ENCODE results near the gene MOB3B. TPM values are rescaled to one million over a fixed set of nuclear protein-coding genes. Genes with fewer than 3 reads are reported as not detected.

Gene MOB3B
- total RNA-seq, 1 experiment from 2014 or later: 0.03 TPM

GRCh38 chr9:27560457-27560856, 30.8 kb upstream of the MOB3B start:
- intact Hi-C loops (cut with micrococcal nuclease; ENCODE audit: unreplicated experiment): loop anchor here (10.0 kb wide), 1 partner anchor 56 kb away; no protein-coding TSS in a partner anchor
- BruUV-seq (replicated peaks): no TSS peak
- ChIA-PET CTCF (no interaction called here), POLR2A (no interaction called here)
- H3K9me3 ChIP-seq (ENCODE audit: control insufficient read depth, insufficient read depth, low read depth, low read length): no peaks in the 10 kb centered on the region
- TF ChIP-seq TCF7L2 (IDR thresholded peaks at IDR 0.05; ENCODE audit: low read depth, low read length) (no peak), SIN3A (IDR thresholded peaks at IDR 0.05; ENCODE audit: borderline replicate concordance, insufficient read depth, low read depth, low read length) (no peak), CTCF (IDR thresholded peaks at IDR 0.05) (no peak), REST (IDR thresholded peaks at IDR 0.05; ENCODE audit: insufficient read depth in 1 of 2, low read depth in 2 of 2, low read length in 1 of 2) (no peak), POLR2AphosphoS5 (IDR thresholded peaks at IDR 0.05; ENCODE audit: low read depth, low read length) (no peak)
- in situ Hi-C loops (cut with HindIII; ENCODE audit: low pct_unique_long_range_greater_than_20kb, low sequenced_read_pairs): no loop called here
- ATAC-seq (no peak), DNase-seq (ENCODE audit: low read depth, low spot score) (no peak)
- H3K4me3 ChIP-seq (ENCODE audit: low read depth in 2 of 2, low read length in 2 of 2): no peak overlapping the region
- H3K27me3 ChIP-seq (ENCODE audit: control insufficient read depth, insufficient read depth, low read length): no peaks in the 10 kb centered on the region
- H3K4me1 ChIP-seq (ENCODE audit: control insufficient read depth, insufficient read depth, low read length): no peaks in the 10 kb centered on the region
- no peak overlapping the region for H3K27ac ChIP-seq (ENCODE audit: low read length)
- H3K36me3 ChIP-seq (ENCODE audit: control insufficient read depth, insufficient read depth, low read length): no peaks in the 10 kb centered on the region; the same call in 1 of the 2 replicates

GRCh38 chr9:27558307-27558706, 28.7 kb upstream of the MOB3B start:
- H3K27me3 ChIP-seq (ENCODE audit: control insufficient read depth, insufficient read depth, low read length): no peaks in the 10 kb centered on the region
- POLR2A ChIA-PET: no interaction called here
- no peaks in the 10 kb centered on the region; the same call in 1 of the 2 replicates for H3K36me3 ChIP-seq (ENCODE audit: control insufficient read depth, insufficient read depth, low read length)
- H3K9me3 ChIP-seq (ENCODE audit: control insufficient read depth, insufficient read depth, low read depth, low read length): no peaks in the 10 kb centered on the region
- intact Hi-C loops (cut with micrococcal nuclease; ENCODE audit: unreplicated experiment): no loop called here
- no peak overlapping the region for H3K27ac ChIP-seq (ENCODE audit: low read length)
- ATAC-seq (no peak), DNase-seq (ENCODE audit: low read depth, low spot score) (no peak)
- H3K4me3 ChIP-seq (ENCODE audit: low read depth in 2 of 2, low read length in 2 of 2): no peak overlapping the region
- TF ChIP-seq POLR2AphosphoS5 (IDR thresholded peaks at IDR 0.05; ENCODE audit: low read depth, low read length) (no peak), SIN3A (IDR thresholded peaks at IDR 0.05; ENCODE audit: borderline replicate concordance, insufficient read depth, low read depth, low read length) (no peak), CTCF (IDR thresholded peaks at IDR 0.05) (no peak), TCF7L2 (IDR thresholded peaks at IDR 0.05; ENCODE audit: low read depth, low read length) (no peak), REST (IDR thresholded peaks at IDR 0.05; ENCODE audit: insufficient read depth in 1 of 2, low read depth in 2 of 2, low read length in 1 of 2) (no peak)
- H3K4me1 ChIP-seq (ENCODE audit: control insufficient read depth, insufficient read depth, low read length): no peaks in the 10 kb centered on the region
- BruUV-seq (replicated peaks): no TSS peak
- CTCF ChIA-PET: no interaction called here
- in situ Hi-C loops (cut with HindIII; ENCODE audit: low pct_unique_long_range_greater_than_20kb, low sequenced_read_pairs): no loop called here

All from Panc1 (cell line).